GM11168 (cell line): ENCODE results near the gene NUF2.
"Not testable (repeated sequence)": the region's sequence is repeated elsewhere in the genome, so short reads cannot be mapped to it uniquely, and the experiment has no call there.

Experiments
- in situ Hi-C: fragments of 300-500 bp; cut with MboI; formaldehyde crosslinking; loops from one replicate; pipeline ENCODE4 v1.12.0; 2022; ENCODE audit warnings: low sequenced_read_pairs; ENCODE audit not compliant: unreplicated experiment

The NUF2 gene

DNA sequence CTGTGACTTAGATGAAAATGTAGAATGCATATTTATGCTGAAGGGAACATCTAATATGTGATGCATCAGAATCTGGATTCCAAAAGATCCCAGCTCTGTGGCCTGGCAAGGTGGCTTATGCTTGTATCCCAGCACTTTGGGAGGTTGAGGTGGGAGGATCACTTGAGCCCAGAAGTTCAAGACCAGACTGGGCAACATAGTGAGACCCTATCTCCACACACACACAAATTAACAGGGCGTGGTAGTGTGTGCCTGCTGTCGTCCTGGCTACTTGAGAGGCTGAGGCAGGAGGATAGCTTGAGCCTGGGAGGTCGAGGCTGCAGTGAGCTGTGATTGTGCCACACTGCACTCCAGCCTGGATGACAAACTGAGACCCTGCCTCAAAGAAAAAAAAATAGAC lies 1.6 kb downstream of the NUF2 start:
- in situ Hi-C loops: not testable (repeated sequence)

DNA sequence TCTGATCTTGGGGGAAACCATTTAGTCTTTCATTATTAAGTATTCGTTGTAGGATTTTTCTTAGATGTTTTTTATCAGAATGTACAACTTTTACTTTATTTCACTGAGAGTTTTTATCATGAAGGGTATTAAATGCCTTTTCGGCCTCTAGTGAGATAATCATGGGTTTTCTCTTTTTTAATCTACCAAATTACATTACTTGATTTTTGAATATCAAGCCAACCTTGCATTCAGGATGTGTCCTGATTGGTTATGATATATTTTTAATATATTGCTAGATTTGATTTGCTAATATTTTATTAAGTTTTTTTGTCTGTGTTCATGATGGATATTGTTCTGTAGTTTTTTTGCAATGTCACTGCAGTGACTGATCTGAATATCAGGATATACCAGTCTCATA lies 9.4 kb downstream of the NUF2 start:
- in situ Hi-C loops: no loop called here

DNA sequence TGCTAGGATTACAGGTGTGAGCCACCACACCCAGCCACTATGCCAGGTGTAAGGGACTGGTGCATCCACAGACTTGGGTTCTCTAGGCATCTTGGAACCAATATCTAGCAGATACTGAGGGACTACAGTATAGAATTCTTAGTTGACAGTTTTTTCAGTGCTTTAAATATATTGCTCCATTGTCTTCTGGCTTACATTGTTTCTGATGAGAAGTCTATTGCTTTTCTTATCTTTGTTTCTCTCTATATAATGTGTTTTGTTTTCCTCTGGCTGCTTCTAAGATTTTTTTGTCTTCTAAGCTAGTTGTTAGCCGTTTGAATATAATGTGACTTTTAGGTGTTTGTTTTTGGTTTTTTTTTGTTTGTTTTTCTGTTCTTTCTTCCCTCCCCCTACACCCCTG lies 13.5 kb downstream of the NUF2 start:
- in situ Hi-C loops: no loop called here

GRCh38 chr1:163337631-163338030 lies 15.9 kb downstream of the NUF2 start:
- in situ Hi-C loops: no loop called here

DNA sequence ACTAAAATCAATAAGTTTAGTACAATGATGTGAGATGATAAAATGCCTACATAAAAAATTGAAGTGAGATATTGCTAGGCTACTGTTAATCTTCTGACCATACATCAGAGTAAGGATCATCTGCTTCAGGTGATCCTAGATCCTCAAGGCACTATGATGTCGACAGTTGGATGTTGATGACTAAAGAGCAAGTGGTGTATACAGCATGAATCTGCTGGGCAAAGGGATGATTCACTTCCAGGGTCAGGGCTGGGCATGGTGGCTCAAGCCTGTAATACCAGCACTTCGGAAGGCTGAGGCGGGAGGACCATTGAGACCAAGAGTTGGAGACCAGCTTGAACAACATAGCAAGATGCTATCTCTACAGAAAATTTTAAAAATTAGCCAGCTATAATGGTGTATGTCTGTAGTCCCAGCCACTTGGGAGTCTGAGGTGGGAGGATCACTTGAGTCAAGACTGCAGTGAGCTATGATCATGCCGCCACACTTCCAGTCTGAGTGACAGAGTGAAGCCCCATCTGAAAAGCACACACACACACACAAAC lies 24.6 kb downstream of the NUF2 start:
- in situ Hi-C loops: no loop called here

GRCh38 chr1:163347106-163347505 lies 25.4 kb downstream of the NUF2 start:
- in situ Hi-C loops: no loop called here

GRCh38 chr1:163351912-163352311 lies 30.2 kb downstream of the NUF2 start:
- in situ Hi-C loops: no loop called here

DNA sequence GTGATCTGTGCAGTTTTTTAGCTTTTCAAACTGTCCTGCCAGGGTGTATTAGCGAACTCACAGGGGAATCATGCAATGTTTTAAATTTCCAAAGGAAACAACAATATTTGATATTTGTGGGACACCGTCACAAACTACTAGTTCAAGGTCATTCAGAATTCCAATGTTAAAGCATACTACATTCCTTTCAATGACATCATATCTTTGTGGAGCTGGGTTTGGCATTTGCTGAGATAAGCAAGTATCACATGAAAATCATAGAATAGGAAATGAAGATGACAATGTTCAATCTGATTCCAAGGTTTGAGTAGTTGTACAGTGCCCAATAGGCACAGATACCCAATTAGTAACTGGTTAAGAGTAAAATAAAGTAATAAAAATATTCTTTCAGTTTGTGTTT lies 35.6 kb downstream of the NUF2 start:
- in situ Hi-C loops: no loop called here

DNA sequence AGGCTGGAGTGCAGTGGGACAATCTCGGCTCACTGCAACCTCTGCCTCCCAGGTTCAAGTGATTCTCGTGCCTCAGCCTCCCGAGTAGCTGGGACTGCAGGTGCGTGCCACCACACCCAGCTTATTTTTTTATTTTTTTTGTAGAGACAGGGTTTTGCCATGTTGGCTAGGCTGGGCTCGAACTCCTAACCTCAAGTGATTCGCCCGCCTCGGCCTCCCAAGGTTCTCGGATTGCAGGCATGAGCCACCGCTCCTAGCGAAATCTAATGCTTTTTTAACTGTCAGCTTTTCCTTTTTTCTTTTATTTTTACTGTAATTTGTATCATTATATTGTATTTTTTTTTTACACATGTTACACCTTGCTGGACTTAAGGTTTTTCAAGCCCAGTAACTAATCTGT lies 36.4 kb downstream of the NUF2 start:
- in situ Hi-C loops: not testable (repeated sequence)

- in situ Hi-C loops: no loop called here
Measured at GRCh38 chr1:163361123-163361934, 39.6 kb downstream of the NUF2 start.

DNA sequence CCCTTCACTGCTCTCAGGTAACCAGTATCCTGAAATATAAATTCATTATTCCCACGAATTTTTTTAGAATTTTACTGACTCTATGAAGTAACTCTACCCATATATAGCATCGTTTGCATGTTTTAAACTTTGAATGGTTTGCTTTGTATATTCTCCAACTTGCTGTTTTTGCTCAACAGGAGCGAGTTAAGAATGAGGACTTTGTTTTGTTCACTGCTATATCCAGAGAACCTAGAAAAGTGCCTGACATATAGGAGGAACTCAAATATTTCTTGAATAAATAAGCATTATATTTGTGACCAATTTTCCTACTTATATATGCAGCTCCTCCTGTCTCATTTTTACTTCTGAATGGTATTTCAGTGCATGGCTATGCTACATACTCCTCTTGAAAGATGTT lies 43.4 kb downstream of the NUF2 start:
- in situ Hi-C loops: no loop called here

DNA sequence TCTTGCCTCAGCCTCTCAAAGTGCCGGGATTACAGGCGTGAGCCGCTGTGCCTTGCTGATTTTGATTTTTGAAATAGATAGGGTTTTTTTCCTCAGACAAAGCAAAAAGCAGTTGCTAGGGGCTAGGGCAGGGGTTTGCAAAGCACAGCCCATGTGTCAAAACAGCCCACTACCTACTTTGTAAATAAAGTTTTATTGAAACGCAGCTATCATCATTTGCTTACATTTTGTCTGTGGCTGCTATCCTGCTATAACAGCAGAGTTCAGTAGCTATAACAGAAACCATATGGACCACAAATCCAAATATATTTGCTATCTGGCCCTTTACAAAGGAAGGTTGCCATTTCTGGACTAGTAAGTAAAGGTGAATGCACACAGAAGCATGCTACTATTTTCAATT lies 44.8 kb downstream of the NUF2 start:
- in situ Hi-C loops: no loop called here

DNA sequence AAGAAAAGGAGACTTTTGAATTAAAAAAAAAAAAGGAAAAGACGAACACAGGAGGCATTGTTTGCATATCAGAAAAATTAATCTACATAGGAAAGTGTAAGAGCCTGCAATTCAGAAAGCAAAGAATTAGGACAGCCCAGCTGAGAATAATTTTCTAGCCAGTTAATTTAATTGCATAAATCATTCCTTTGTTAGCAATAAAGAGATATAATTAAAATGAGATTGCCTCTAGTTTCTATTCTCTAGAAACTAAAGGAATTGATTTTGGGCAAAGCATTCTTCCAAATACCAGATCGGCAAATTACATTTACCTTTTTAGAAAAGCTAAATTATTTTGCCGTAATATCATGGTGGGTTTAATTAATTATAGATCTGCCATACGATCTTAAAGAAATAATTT lies 46.0 kb downstream of the NUF2 start:
- in situ Hi-C loops: no loop called here

GRCh38 chr1:163372576-163372975 lies 50.8 kb downstream of the NUF2 start:
- in situ Hi-C loops: no loop called here

GRCh38 chr1:163378554-163378953 lies 56.8 kb downstream of the NUF2 start:
- in situ Hi-C loops: loop anchor here (25.0 kb wide), 1 partner anchor 1684 kb away; no protein-coding TSS in a partner anchor

DNA sequence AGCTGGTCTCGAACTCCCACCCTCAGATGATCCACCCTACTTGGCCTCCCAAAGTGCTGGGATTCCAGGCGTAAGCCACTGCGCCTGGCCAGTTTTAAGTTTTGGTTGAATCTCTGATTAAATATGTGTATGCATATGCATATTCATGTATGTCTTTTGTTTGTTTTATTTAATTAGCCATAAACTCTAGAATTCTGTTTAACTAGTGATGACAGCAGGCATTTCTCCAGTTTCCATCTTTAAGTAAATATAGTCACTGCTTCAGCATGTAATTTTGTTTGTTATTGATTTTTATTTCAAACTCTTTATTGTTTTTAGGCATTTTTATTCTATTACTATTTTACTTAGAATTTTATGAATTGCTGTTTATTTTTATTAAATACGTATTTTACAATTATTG lies 58.0 kb downstream of the NUF2 start:
- in situ Hi-C loops: loop anchor here (25.0 kb wide), 1 partner anchor 1682 kb away; no protein-coding TSS in a partner anchor

GRCh38 chr1:163381487-163382184 lies 59.9 kb downstream of the NUF2 start:
- in situ Hi-C loops: loop anchor here (25.0 kb wide), 1 partner anchor 1681 kb away; no protein-coding TSS in a partner anchor

GRCh38 chr1:163382395-163382794 lies 60.6 kb downstream of the NUF2 start:
- in situ Hi-C loops: loop anchor here (25.0 kb wide), 1 partner anchor 1680 kb away; no protein-coding TSS in a partner anchor

DNA sequence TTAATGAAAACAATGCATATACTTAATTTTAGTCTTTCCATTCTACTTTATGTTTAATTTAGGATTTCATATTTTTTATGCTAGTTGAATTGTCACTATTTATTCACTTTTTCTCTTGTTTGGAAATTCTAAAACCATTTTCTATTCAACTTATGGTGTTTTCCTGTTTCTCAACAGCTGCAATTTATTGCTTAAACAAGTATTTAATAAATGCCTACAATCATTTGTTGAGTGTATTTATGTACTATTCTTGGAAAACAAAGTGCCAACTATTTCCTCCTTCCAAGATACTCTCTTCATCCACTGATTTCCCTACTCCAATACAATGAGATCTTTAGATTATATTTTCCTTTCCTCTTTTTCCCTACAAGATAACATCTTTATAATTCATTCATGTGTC lies 65.4 kb downstream of the NUF2 start:
- in situ Hi-C loops: loop anchor here (25.0 kb wide), 1 partner anchor 1675 kb away; no protein-coding TSS in a partner anchor

GRCh38 chr1:163388970-163389369 lies 67.2 kb downstream of the NUF2 start:
- in situ Hi-C loops: loop anchor here (25.0 kb wide), 1 partner anchor 1673 kb away; no protein-coding TSS in a partner anchor

GRCh38 chr1:163395790-163396189 lies 74.0 kb downstream of the NUF2 start:
- in situ Hi-C loops: loop anchor here (25.0 kb wide), 1 partner anchor 1667 kb away; no protein-coding TSS in a partner anchor
